GM23338 (cell line): ENCODE data around the gene POMT2. TPM values are rescaled to one million over a fixed set of nuclear protein-coding genes. Genes with fewer than 3 reads are reported as not detected.

Source experiments
- ATAC-seq: fragments of 200-7000 bp; cut with Tn5 transposase; 3 replicates; pipeline ENCODE4 v1.9.1; 2020
- DNase-seq: peaks from one replicate; pipeline ENCODE4 v3.0.0-alpha.2; 2015; ENCODE audit warnings: low spot score
- H2AFZ ChIP-seq: fragments of 200-600 bp; sonication (generic); 2 replicates; pipeline ENCODE4 v1.8.0; 2016; ENCODE audit warnings: antibody characterized with exemption, mild to moderate bottlenecking, moderate library complexity
- H3F3A ChIP-seq: fragments of 200-600 bp; sonication (generic); replicated peaks from 2 replicates; pipeline ENCODE4 v1.8.0; 2017; ENCODE audit warnings: antibody characterized with exemption, mixed run types, low read depth
- H3K27ac ChIP-seq: fragments of 200-600 bp; sonication (generic); 2 replicates; pipeline ENCODE4 v1.6.1; 2016; ENCODE audit warnings: low read depth
- H3K27me3 ChIP-seq: fragments of 200-600 bp; sonication (generic); 2 replicates; pipeline ENCODE4 v1.8.0; 2016; ENCODE audit warnings: mild to moderate bottlenecking, mixed run types, moderate library complexity; ENCODE audit not compliant: insufficient read depth
- H3K36me3 ChIP-seq: fragments of 200-600 bp; sonication (generic); 2 replicates; pipeline ENCODE4 v1.8.0; 2016; ENCODE audit warnings: mild to moderate bottlenecking; ENCODE audit not compliant: insufficient read depth
- H3K4me1 ChIP-seq: fragments of 200-600 bp; sonication (generic); 2 replicates; pipeline ENCODE4 v1.8.0; 2016; ENCODE audit warnings: mild to moderate bottlenecking, moderate library complexity; ENCODE audit not compliant: insufficient read depth
- H3K4me2 ChIP-seq: fragments of 200-600 bp; sonication (generic); 2 replicates; pipeline ENCODE4 v1.7.1; 2017; ENCODE audit warnings: mixed run types
- H3K4me3 ChIP-seq: fragments of 200-600 bp; sonication (generic); 2 replicates; pipeline ENCODE4 v1.6.1; 2016; ENCODE audit warnings: mixed run types
- H3K79me2 ChIP-seq: fragments of 200-600 bp; sonication (generic); replicated peaks from 2 replicates; pipeline ENCODE4 v1.8.0; 2017; ENCODE audit warnings: mild to moderate bottlenecking; ENCODE audit not compliant: insufficient read depth
- H3K9me2 ChIP-seq: fragments of 200-600 bp; sonication (generic); 2 replicates; pipeline ENCODE4 v1.8.0; 2017; ENCODE audit not compliant: insufficient read depth
- H4K20me1 ChIP-seq: fragments of 200-600 bp; sonication (generic); replicated peaks from 2 replicates; pipeline ENCODE4 v1.8.0; 2017; ENCODE audit warnings: mild to moderate bottlenecking; ENCODE audit not compliant: insufficient read depth
- H3K27ac Mint-ChIP-seq: 2 replicates; pipeline ENCODE4 v1.8.0; 2020; ENCODE audit warnings: inconsistent platforms, mild to moderate bottlenecking, moderate library complexity, mixed read lengths
- H3K27me3 Mint-ChIP-seq: 3 replicates; pipeline ENCODE4 v1.8.0; 2022; ENCODE audit warnings: low read depth, mild to moderate bottlenecking, moderate library complexity, mixed read lengths, inconsistent platforms; ENCODE audit not compliant: insufficient read depth, poor library complexity
- H3K36me3 Mint-ChIP-seq: 3 replicates; pipeline ENCODE4 v1.8.0; 2021; ENCODE audit warnings: low read depth, mild to moderate bottlenecking, inconsistent platforms, moderate library complexity, mixed read lengths
- H3K4me1 Mint-ChIP-seq: 3 replicates; pipeline ENCODE4 v1.8.0; 2020; ENCODE audit warnings: mild to moderate bottlenecking, inconsistent platforms, mixed read lengths
- H3K4me3 Mint-ChIP-seq: 3 replicates; pipeline ENCODE4 v1.8.0; 2021; ENCODE audit warnings: moderate library complexity, mild to moderate bottlenecking, inconsistent platforms, mixed read lengths
- H3K9me3 Mint-ChIP-seq: 3 replicates; pipeline ENCODE4 v1.8.0; 2020; ENCODE audit warnings: moderate library complexity, mild to moderate bottlenecking, inconsistent platforms, mixed read lengths
- CREB1 ChIP-seq: fragments of 250-450 bp; sonication (Bioruptor Pico); IDR thresholded peaks from 2 replicates; pipeline ENCODE4 v1.5.0; 2020; ENCODE audit warnings: low read depth, mild to moderate bottlenecking, moderate library complexity
- CTCF ChIP-seq, 2 experiments: fragments of 200-600 bp in 1 of 2; sonication (generic) in 1 of 2; conservative IDR thresholded peaks; 2 replicates each; pipeline versions ENCODE4 v1.5.1 to v1.6.1; 2016 to 2017; ENCODE audit warnings: antibody characterized with exemption in 2 of 2, low read depth in 2 of 2, mild to moderate bottlenecking in 2 of 2, moderate library complexity in 1 of 2
- ETS1 ChIP-seq: IDR thresholded peaks from 2 replicates; pipeline ENCODE4 v1.6.1; 2016; ENCODE audit warnings: antibody characterized with exemption
- EZH2 ChIP-seq: fragments of 200-600 bp; sonication (generic); IDR thresholded peaks from one replicate; pipeline ENCODE4 v1.8.0; 2017; ENCODE audit warnings: antibody characterized with exemption, mild to moderate bottlenecking, low read depth; ENCODE audit not compliant: unreplicated experiment
- EZH2phosphoT487 ChIP-seq: fragments of 200-600 bp; sonication (generic); IDR thresholded peaks from one replicate; pipeline ENCODE4 v1.8.1; 2018; ENCODE audit warnings: antibody characterized with exemption; ENCODE audit not compliant: unreplicated experiment
- JUNB ChIP-seq: IDR thresholded peaks from one replicate; pipeline ENCODE4 v1.6.1; 2016; ENCODE audit warnings: antibody characterized with exemption; ENCODE audit not compliant: unreplicated experiment
- NANOG ChIP-seq: IDR thresholded peaks from 2 replicates; pipeline ENCODE4 v1.6.1; 2016; ENCODE audit warnings: antibody characterized with exemption, borderline replicate concordance
- POLR2AphosphoS5 ChIP-seq: IDR thresholded peaks from 2 replicates; pipeline ENCODE4 v1.6.1; 2016; ENCODE audit warnings: antibody characterized with exemption, low read depth
- STAT1 ChIP-seq: IDR thresholded peaks from one replicate; pipeline ENCODE4 v1.6.1; 2016; ENCODE audit warnings: antibody characterized with exemption; ENCODE audit not compliant: unreplicated experiment
- ZNF114 ChIP-seq: fragments of 250-450 bp; sonication (Bioruptor Pico); IDR thresholded peaks from 2 replicates; pipeline ENCODE4 v1.5.0; 2020; ENCODE audit warnings: mild to moderate bottlenecking, moderate library complexity
- ZNF331 ChIP-seq: fragments of 250-450 bp; sonication (Bioruptor Pico); IDR thresholded peaks from 2 replicates; pipeline ENCODE4 v1.5.0; 2020; ENCODE audit warnings: low read depth, mild to moderate bottlenecking, moderate library complexity
- polyA plus RNA-seq: library from polyadenylated mRNA; unstranded; fragments of >200 nt; fragmentation: Nextera tagmentation; extraction: Ambion mirVana; gene quantifications from 2 replicates; pipeline ENCODE4 v1.2.1, GENCODE V29; 2016
- total RNA-seq: library from RNA; depleted of rRNA; stranded (reverse); fragments of >200 nt; shearing (Covaris generic); gene quantifications from 2 replicates; pipeline ENCODE4 v1.2.3, GENCODE V29; 2014
- TF ChIP-seq, protein P1 (sequence below): IDR thresholded peaks from one replicate; pipeline ENCODE4 v1.6.1; 2018; ENCODE audit warnings: antibody characterized with exemption; ENCODE audit not compliant: unreplicated experiment
- TF ChIP-seq, protein P2 (sequence below): fragments of 250-450 bp; sonication (Bioruptor Pico); IDR thresholded peaks from 2 replicates; pipeline ENCODE4 v1.5.0; 2020; ENCODE audit warnings: mild to moderate bottlenecking, moderate library complexity

POMT2 gene
- total and polyA plus RNA-seq, 2 experiments from 2014 or later, result 24.3 to 29.9 TPM

GRCh38 chr14:77238356-77238755, 82.3 kb downstream of the POMT2 start:
- Histone ChIP-seq H2AFZ (no peak overlapping the region), H3K27me3 (no peaks in the 10 kb centered on the region), H3K4me3 (no peak overlapping the region), H3K4me2 (no peak overlapping the region), H3K4me1 (no peaks in the 10 kb centered on the region), H3K79me2 (no peaks in the 10 kb centered on the region), H3K27ac (no peak overlapping the region), H3K9me2 (no peaks in the 10 kb centered on the region), H4K20me1 (no peaks in the 10 kb centered on the region), H3F3A (no peaks in the 10 kb centered on the region), H3K36me3 (no peaks in the 10 kb centered on the region)
- TF ChIP-seq ZNF331 (CRISPR knock-in tag) (no peak), POLR2AphosphoS5 (no peak), EZH2phosphoT487 (no peak), JUNB (no peak), CTCF (conservative IDR thresholded peaks at IDR 0.05; ENCODE audit: low read depth in 2 of 2) (no peak), EZH2 (no peak), STAT1 (no peak), CREB1 (CRISPR knock-in tag) (no peak), NANOG (no peak), ETS1 (no peak), ZNF114 (CRISPR knock-in tag) (no peak)
- TF ChIP-seq, protein P1, sequence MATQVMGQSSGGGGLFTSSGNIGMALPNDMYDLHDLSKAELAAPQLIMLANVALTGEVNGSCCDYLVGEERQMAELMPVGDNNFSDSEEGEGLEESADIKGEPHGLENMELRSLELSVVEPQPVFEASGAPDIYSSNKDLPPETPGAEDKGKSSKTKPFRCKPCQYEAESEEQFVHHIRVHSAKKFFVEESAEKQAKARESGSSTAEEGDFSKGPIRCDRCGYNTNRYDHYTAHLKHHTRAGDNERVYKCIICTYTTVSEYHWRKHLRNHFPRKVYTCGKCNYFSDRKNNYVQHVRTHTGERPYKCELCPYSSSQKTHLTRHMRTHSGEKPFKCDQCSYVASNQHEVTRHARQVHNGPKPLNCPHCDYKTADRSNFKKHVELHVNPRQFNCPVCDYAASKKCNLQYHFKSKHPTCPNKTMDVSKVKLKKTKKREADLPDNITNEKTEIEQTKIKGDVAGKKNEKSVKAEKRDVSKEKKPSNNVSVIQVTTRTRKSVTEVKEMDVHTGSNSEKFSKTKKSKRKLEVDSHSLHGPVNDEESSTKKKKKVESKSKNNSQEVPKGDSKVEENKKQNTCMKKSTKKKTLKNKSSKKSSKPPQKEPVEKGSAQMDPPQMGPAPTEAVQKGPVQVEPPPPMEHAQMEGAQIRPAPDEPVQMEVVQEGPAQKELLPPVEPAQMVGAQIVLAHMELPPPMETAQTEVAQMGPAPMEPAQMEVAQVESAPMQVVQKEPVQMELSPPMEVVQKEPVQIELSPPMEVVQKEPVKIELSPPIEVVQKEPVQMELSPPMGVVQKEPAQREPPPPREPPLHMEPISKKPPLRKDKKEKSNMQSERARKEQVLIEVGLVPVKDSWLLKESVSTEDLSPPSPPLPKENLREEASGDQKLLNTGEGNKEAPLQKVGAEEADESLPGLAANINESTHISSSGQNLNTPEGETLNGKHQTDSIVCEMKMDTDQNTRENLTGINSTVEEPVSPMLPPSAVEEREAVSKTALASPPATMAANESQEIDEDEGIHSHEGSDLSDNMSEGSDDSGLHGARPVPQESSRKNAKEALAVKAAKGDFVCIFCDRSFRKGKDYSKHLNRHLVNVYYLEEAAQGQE, result no peak
- TF ChIP-seq, protein P2, sequence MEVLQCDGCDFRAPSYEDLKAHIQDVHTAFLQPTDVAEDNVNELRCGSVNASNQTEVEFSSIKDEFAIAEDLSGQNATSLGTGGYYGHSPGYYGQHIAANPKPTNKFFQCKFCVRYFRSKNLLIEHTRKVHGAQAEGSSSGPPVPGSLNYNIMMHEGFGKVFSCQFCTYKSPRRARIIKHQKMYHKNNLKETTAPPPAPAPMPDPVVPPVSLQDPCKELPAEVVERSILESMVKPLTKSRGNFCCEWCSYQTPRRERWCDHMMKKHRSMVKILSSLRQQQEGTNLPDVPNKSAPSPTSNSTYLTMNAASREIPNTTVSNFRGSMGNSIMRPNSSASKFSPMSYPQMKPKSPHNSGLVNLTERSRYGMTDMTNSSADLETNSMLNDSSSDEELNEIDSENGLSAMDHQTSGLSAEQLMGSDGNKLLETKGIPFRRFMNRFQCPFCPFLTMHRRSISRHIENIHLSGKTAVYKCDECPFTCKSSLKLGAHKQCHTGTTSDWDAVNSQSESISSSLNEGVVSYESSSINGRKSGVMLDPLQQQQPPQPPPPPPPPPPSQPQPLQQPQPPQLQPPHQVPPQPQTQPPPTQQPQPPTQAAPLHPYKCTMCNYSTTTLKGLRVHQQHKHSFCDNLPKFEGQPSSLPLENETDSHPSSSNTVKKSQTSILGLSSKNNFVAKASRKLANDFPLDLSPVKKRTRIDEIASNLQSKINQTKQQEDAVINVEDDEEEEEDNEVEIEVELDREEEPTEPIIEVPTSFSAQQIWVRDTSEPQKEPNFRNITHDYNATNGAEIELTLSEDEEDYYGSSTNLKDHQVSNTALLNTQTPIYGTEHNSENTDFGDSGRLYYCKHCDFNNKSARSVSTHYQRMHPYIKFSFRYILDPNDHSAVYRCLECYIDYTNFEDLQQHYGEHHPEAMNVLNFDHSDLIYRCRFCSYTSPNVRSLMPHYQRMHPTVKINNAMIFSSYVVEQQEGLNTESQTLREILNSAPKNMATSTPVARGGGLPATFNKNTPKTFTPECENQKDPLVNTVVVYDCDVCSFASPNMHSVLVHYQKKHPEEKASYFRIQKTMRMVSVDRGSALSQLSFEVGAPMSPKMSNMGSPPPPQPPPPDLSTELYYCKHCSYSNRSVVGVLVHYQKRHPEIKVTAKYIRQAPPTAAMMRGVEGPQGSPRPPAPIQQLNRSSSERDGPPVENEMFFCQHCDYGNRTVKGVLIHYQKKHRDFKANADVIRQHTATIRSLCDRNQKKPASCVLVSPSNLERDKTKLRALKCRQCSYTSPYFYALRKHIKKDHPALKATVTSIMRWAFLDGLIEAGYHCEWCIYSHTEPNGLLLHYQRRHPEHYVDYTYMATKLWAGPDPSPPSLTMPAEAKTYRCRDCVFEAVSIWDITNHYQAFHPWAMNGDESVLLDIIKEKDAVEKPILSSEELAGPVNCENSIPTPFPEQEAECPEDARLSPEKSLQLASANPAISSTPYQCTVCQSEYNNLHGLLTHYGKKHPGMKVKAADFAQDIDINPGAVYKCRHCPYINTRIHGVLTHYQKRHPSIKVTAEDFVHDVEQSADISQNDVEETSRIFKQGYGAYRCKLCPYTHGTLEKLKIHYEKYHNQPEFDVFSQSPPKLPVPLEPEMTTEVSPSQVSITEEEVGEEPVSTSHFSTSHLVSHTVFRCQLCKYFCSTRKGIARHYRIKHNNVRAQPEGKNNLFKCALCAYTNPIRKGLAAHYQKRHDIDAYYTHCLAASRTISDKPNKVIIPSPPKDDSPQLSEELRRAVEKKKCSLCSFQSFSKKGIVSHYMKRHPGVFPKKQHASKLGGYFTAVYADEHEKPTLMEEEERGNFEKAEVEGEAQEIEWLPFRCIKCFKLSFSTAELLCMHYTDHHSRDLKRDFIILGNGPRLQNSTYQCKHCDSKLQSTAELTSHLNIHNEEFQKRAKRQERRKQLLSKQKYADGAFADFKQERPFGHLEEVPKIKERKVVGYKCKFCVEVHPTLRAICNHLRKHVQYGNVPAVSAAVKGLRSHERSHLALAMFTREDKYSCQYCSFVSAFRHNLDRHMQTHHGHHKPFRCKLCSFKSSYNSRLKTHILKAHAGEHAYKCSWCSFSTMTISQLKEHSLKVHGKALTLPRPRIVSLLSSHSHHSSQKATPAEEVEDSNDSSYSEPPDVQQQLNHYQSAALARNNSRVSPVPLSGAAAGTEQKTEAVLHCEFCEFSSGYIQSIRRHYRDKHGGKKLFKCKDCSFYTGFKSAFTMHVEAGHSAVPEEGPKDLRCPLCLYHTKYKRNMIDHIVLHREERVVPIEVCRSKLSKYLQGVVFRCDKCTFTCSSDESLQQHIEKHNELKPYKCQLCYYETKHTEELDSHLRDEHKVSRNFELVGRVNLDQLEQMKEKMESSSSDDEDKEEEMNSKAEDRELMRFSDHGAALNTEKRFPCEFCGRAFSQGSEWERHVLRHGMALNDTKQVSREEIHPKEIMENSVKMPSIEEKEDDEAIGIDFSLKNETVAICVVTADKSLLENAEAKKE, result no peak
- Mint-ChIP-seq H3K27ac (no peak overlapping the region), H3K36me3 (no peaks in the 10 kb centered on the region), H3K27me3 (peaks cover 9% of the 10 kb centered on the region), H3K4me1 (no peaks in the 10 kb centered on the region), H3K9me3 (no peaks in the 10 kb centered on the region), H3K4me3 (no peak overlapping the region)
- no peak for ATAC-seq
- DNase-seq, result no peak
